HepG2 (cell line): ENCODE results near the gene ANKRD29. TPM values are rescaled to one million over a fixed set of nuclear protein-coding genes. Genes with fewer than 3 reads are reported as not detected.

Experiments
- AHDC1 ChIP-seq: sonication (generic); formaldehyde crosslinking; IDR thresholded peaks from 2 replicates; pipeline ENCODE4 v1.5.1; 2020; ENCODE audit warnings: mild to moderate bottlenecking, missing genetic modification reagents, borderline replicate concordance
- AKAP8 ChIP-seq: sonication (generic); formaldehyde crosslinking; IDR thresholded peaks from 2 replicates; pipeline ENCODE4 v1.5.1; 2020; ENCODE audit warnings: mild to moderate bottlenecking, missing genetic modification reagents
- CCDC6 ChIP-seq: sonication (generic); formaldehyde crosslinking; IDR thresholded peaks from 2 replicates; pipeline ENCODE4 v1.8.1; 2022; ENCODE audit warnings: mild to moderate bottlenecking, missing genetic modification reagents, moderate library complexity
- FOSL1 ChIP-seq: sonication (generic); formaldehyde crosslinking; IDR thresholded peaks from 2 replicates; pipeline ENCODE4 v1.9.0; 2021; ENCODE audit warnings: missing genetic modification reagents, borderline replicate concordance
- HINFP ChIP-seq: sonication (generic); formaldehyde crosslinking; IDR thresholded peaks from 2 replicates; pipeline ENCODE4 v1.4.0; 2020; ENCODE audit warnings: low read depth, mild to moderate bottlenecking, missing genetic modification reagents
- HOXA7 ChIP-seq: sonication (generic); formaldehyde crosslinking; IDR thresholded peaks from 2 replicates; pipeline ENCODE4 v1.8.1; 2022; ENCODE audit warnings: mild to moderate bottlenecking, missing genetic modification reagents, moderate library complexity
- MATR3 ChIP-seq: sonication (generic); formaldehyde crosslinking; IDR thresholded peaks from 2 replicates; pipeline ENCODE4 v1.4.0; 2020; ENCODE audit warnings: missing genetic modification reagents
- NONO ChIP-seq, 2 experiments: fragments of 450-650 bp in 1 of 2; sonication (generic) in 1 of 2; formaldehyde crosslinking in 1 of 2; IDR thresholded peaks in 1 of 2; conservative IDR thresholded peaks in 1 of 2; 2 replicates each; pipeline versions ENCODE4 v1.6.1 to v1.8.0; 2017 to 2022; ENCODE audit warnings: mild to moderate bottlenecking in 1 of 2, missing genetic modification reagents in 1 of 2, moderate library complexity in 1 of 2
- PITX1 ChIP-seq: sonication (generic); formaldehyde crosslinking; IDR thresholded peaks from 2 replicates; pipeline ENCODE4 v1.5.1; 2020; ENCODE audit warnings: mild to moderate bottlenecking, missing genetic modification reagents
- RCOR2 ChIP-seq: IDR thresholded peaks from 2 replicates; pipeline ENCODE4 v1.6.1; 2016; ENCODE audit warnings: missing biosample characterization, missing genetic modification reagents
- SALL1 ChIP-seq: sonication (generic); formaldehyde crosslinking; IDR thresholded peaks from 2 replicates; pipeline ENCODE4 v1.8.0; 2022; ENCODE audit warnings: mild to moderate bottlenecking, missing genetic modification reagents
- SCMH1 ChIP-seq: sonication (generic); formaldehyde crosslinking; IDR thresholded peaks from 2 replicates; pipeline ENCODE4 v1.9.0; 2021; ENCODE audit warnings: missing genetic modification reagents, mild to moderate bottlenecking, borderline replicate concordance
- ZBTB7B ChIP-seq: sonication (generic); formaldehyde crosslinking; IDR thresholded peaks from 2 replicates; pipeline ENCODE4 v1.4.0; 2020; ENCODE audit warnings: missing genetic modification reagents
- ZNF430 ChIP-seq: sonication (generic); formaldehyde crosslinking; IDR thresholded peaks from 2 replicates; pipeline ENCODE4 v1.9.0; 2021; ENCODE audit warnings: mild to moderate bottlenecking, missing genetic modification reagents
- ZNF484 ChIP-seq: sonication (generic); formaldehyde crosslinking; IDR thresholded peaks from 2 replicates; pipeline ENCODE4 v1.5.1; 2020; ENCODE audit warnings: mild to moderate bottlenecking, low read depth, missing genetic modification reagents, borderline replicate concordance
- ZNF530 ChIP-seq: sonication (generic); formaldehyde crosslinking; IDR thresholded peaks from 2 replicates; pipeline ENCODE4 v1.5.0; 2020; ENCODE audit warnings: low read depth, mild to moderate bottlenecking, missing genetic modification reagents
- ZNF883 ChIP-seq: sonication (generic); formaldehyde crosslinking; IDR thresholded peaks from 2 replicates; pipeline ENCODE4 v1.5.1; 2020; ENCODE audit warnings: mild to moderate bottlenecking, missing genetic modification reagents; ENCODE audit errors: not compliant biosample characterization
- polyA plus RNA-seq, 8 experiments: library from polyadenylated mRNA; depleted of rRNA in 3 of 8; stranded (reverse) in 7 of 8; unstranded in 1 of 8; fragments of >200 nt; fragmentation: Illumina TruSeq in 4 of 8; extraction: Trizol in 4 of 8; gene quantifications; 2 replicates each; pipeline versions ENCODE4 v1.2.1 to v1.2.3, GENCODE V29; 2011 to 2016; ENCODE audit warnings: low read depth in 4 of 8, missing spikeins in 1 of 8, mixed read lengths in 1 of 8; ENCODE audit not compliant: insufficient read depth in 1 of 8
- total RNA-seq, 5 experiments: library from RNA; depleted of rRNA; stranded (reverse); fragments of >200 nt; fragmentation: Illumina TruSeq; extraction: Trizol; gene quantifications; 2 replicates each; pipeline ENCODE4 v1.2.3, GENCODE V29; 2016; ENCODE audit warnings: low read depth in 1 of 5
- TF ChIP-seq, protein P1 (sequence below): sonication (generic); formaldehyde crosslinking; IDR thresholded peaks from 2 replicates; pipeline ENCODE4 v1.5.1; 2020; ENCODE audit warnings: mild to moderate bottlenecking, missing genetic modification reagents, moderate library complexity

ANKRD29 gene
- total and polyA plus RNA-seq, 2 of the 13 experiments (the other 11 are each of a cell fraction or from before 2014, with no cell fraction given): not detected

DNA sequence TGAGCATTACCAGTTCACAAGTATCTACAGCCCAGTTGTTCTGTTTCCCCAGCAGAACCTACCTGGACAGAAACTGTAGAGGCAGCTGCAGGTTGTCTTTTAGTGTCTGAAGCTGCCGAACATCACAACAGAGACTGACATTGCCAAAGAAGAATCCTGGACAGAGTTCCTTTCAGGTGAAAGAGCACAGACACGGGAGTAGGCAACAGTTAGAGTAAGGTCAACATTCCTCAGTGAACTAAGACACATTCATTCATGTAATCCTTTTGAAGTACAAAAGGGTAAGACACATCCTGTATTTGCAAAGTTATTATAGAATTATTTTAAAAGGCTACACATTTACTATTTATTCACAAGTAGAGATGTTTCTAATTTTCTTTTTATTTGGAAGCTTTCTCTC lies 90.7 kb downstream of the ANKRD29 start (continued):
- TF ChIP-seq AHDC1 (CRISPR knock-in tag): no peak
- peak; percentile 23; the same call in 1 of the 2 replicates for TF ChIP-seq SALL1 (CRISPR knock-in tag)
- peak; percentile 35; the same call in 1 of the 2 replicates for TF ChIP-seq RCOR2
- TF ChIP-seq MATR3: no peak
- TF ChIP-seq ZNF883: no peak
- no peak for TF ChIP-seq SCMH1
- TF ChIP-seq PITX1 (CRISPR knock-in tag): no peak
- TF ChIP-seq, protein P1, sequence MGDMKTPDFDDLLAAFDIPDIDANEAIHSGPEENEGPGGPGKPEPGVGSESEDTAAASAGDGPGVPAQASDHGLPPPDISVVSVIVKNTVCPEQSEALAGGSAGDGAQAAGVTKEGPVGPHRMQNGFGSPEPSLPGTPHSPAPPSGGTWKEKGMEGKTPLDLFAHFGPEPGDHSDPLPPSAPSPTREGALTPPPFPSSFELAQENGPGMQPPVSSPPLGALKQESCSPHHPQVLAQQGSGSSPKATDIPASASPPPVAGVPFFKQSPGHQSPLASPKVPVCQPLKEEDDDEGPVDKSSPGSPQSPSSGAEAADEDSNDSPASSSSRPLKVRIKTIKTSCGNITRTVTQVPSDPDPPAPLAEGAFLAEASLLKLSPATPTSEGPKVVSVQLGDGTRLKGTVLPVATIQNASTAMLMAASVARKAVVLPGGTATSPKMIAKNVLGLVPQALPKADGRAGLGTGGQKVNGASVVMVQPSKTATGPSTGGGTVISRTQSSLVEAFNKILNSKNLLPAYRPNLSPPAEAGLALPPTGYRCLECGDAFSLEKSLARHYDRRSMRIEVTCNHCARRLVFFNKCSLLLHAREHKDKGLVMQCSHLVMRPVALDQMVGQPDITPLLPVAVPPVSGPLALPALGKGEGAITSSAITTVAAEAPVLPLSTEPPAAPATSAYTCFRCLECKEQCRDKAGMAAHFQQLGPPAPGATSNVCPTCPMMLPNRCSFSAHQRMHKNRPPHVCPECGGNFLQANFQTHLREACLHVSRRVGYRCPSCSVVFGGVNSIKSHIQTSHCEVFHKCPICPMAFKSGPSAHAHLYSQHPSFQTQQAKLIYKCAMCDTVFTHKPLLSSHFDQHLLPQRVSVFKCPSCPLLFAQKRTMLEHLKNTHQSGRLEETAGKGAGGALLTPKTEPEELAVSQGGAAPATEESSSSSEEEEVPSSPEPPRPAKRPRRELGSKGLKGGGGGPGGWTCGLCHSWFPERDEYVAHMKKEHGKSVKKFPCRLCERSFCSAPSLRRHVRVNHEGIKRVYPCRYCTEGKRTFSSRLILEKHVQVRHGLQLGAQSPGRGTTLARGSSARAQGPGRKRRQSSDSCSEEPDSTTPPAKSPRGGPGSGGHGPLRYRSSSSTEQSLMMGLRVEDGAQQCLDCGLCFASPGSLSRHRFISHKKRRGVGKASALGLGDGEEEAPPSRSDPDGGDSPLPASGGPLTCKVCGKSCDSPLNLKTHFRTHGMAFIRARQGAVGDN (CRISPR knock-in tag): no peak
- no peak for TF ChIP-seq FOSL1 (CRISPR knock-in tag)
- no peak for TF ChIP-seq ZNF430 (CRISPR knock-in tag)
- no peak for TF ChIP-seq HINFP (CRISPR knock-in tag)
- TF ChIP-seq ZBTB7B (CRISPR knock-in tag): no peak
- TF ChIP-seq NONO (IDR thresholded peaks at IDR 0.05): no peak
- TF ChIP-seq NONO (CRISPR knock-in tag; conservative IDR thresholded peaks at IDR 0.05): no peak
- no peak for TF ChIP-seq CCDC6 (CRISPR knock-in tag)
- TF ChIP-seq AKAP8: no peak
- no peak for TF ChIP-seq ZNF484 (CRISPR knock-in tag)
- TF ChIP-seq HOXA7 (CRISPR knock-in tag): no peak
- TF ChIP-seq ZNF530: no peak
